ENCODE results near the gene FOXS1.

Gene FOXS1

DNA sequence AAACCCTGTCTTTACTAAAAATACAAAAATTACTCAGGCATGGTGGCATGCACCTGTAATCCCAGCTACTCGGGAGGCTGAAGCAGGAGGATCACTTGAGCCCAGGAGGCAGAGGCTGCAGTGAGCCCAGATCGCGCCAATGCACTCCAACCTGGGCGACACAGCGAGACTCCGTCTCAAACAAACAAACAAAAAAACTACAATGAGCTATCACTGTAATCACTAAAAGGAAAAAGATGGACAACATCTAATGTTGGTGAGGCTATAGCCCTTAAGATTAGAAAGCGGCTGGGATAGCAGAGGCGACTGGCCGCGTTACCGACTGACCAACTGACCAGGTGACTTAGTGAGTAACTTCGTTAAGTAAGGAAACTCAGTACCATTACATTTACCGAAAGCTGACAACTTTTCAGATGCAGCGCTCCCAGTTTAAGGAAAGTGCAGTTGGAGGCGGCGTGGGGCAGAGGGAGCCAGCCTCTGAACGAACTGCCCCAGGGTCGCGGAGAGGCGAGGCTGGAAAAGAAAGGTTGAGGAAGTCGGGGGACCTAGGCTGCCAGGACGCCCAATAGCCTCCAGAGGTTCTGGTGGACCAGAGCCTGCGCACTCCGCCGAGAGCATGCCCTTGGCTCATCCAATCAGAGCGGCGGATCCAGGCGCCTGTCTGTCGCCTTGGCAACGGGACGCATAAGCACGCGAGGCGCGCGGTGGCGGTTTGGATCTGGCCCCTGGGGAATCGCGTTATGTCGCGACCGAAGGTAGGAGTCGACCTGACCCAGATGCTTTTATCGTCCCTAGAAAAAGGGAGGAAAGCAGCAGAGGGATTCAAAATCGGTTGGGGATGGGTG lies 34.0 kb upstream of the FOXS1 start:
- Histone ChIP-seq H3K27me3 (ENCODE audit: insufficient read depth, low read length, poor library complexity, severe bottlenecking) (no peaks in the 10 kb centered on the region), H3K9ac (ENCODE audit: low read depth, low read length, poor library complexity, severe bottlenecking) (peak overlapping the region; percentile 84), H3K4me1 (ENCODE audit: insufficient read depth, low read length, poor library complexity, severe bottlenecking) (peaks cover 4% of the 10 kb centered on the region), H4K20me1 (ENCODE audit: insufficient read depth, low read length, poor library complexity, severe bottlenecking) (no peaks in the 10 kb centered on the region), H3K9me2 (replicated peaks; ENCODE audit: low read depth, low read length) (no peaks in the 10 kb centered on the region), H3K9me3 (ENCODE audit: insufficient read depth, low read depth, low read length) (no peaks in the 10 kb centered on the region), H3K4me3 (ENCODE audit: low read length, poor library complexity, severe bottlenecking) (peak overlapping the region; percentile 83), H3K4me2 (ENCODE audit: low read depth, low read length, poor library complexity, severe bottlenecking) (peak overlapping the region; percentile 81), H2AFZ (ENCODE audit: low read length) (peak overlapping the region; percentile 100), H3F3A (ENCODE audit: low read depth) (no peaks in the 10 kb centered on the region), H3K79me2 (ENCODE audit: insufficient read depth, low read length) (no peaks in the 10 kb centered on the region), H3K36me3 (ENCODE audit: insufficient read depth, low read length) (no peaks in the 10 kb centered on the region)
- TF ChIP-seq EZH2phosphoT487 (IDR thresholded peaks at IDR 0.05; ENCODE audit: borderline replicate concordance): no peak
- TF ChIP-seq, protein P1, sequence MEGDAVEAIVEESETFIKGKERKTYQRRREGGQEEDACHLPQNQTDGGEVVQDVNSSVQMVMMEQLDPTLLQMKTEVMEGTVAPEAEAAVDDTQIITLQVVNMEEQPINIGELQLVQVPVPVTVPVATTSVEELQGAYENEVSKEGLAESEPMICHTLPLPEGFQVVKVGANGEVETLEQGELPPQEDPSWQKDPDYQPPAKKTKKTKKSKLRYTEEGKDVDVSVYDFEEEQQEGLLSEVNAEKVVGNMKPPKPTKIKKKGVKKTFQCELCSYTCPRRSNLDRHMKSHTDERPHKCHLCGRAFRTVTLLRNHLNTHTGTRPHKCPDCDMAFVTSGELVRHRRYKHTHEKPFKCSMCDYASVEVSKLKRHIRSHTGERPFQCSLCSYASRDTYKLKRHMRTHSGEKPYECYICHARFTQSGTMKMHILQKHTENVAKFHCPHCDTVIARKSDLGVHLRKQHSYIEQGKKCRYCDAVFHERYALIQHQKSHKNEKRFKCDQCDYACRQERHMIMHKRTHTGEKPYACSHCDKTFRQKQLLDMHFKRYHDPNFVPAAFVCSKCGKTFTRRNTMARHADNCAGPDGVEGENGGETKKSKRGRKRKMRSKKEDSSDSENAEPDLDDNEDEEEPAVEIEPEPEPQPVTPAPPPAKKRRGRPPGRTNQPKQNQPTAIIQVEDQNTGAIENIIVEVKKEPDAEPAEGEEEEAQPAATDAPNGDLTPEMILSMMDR (conservative IDR thresholded peaks at IDR 0.05; ENCODE audit: low read length): no peak

DNA sequence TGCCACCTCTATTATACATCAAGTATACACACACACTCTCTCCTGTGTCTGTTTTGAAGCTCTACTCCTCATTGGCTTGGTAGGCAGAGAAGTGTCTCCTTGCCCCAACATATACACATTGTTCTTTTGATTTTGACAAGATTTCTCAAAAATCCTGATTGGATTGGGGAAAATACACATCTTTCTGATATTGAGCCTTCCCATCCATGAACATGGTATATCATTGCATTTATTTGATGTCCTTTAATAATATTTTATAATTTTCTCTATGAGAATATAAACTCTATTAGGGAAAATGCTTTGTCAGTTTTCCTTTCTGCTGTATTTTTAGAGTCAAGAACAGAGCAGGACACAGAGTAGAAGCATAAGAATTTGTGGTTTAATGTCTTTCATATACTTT lies 32.3 kb upstream of the FOXS1 start:
- Histone ChIP-seq H3K27me3 (ENCODE audit: insufficient read depth, low read length, poor library complexity, severe bottlenecking) (no peaks in the 10 kb centered on the region), H3K4me3 (ENCODE audit: low read length, poor library complexity, severe bottlenecking) (no peak overlapping the region), H3K9me3 (ENCODE audit: insufficient read depth, low read depth, low read length) (no peaks in the 10 kb centered on the region), H3K79me2 (ENCODE audit: insufficient read depth, low read length) (no peaks in the 10 kb centered on the region), H3K36me3 (ENCODE audit: insufficient read depth, low read length) (no peaks in the 10 kb centered on the region), H3K9me2 (replicated peaks; ENCODE audit: low read depth, low read length) (no peaks in the 10 kb centered on the region), H3K4me2 (ENCODE audit: low read depth, low read length, poor library complexity, severe bottlenecking) (no peak overlapping the region), H3K4me1 (ENCODE audit: insufficient read depth, low read length, poor library complexity, severe bottlenecking) (peaks cover 4% of the 10 kb centered on the region), H3F3A (ENCODE audit: low read depth) (no peaks in the 10 kb centered on the region), H3K9ac (ENCODE audit: low read depth, low read length, poor library complexity, severe bottlenecking) (no peak overlapping the region), H4K20me1 (ENCODE audit: insufficient read depth, low read length, poor library complexity, severe bottlenecking) (no peaks in the 10 kb centered on the region), H2AFZ (ENCODE audit: low read length) (no peak overlapping the region)
- no peak for TF ChIP-seq EZH2phosphoT487 (IDR thresholded peaks at IDR 0.05; ENCODE audit: borderline replicate concordance)
- TF ChIP-seq, protein P1 (conservative IDR thresholded peaks at IDR 0.05; ENCODE audit: low read length): no peak

DNA sequence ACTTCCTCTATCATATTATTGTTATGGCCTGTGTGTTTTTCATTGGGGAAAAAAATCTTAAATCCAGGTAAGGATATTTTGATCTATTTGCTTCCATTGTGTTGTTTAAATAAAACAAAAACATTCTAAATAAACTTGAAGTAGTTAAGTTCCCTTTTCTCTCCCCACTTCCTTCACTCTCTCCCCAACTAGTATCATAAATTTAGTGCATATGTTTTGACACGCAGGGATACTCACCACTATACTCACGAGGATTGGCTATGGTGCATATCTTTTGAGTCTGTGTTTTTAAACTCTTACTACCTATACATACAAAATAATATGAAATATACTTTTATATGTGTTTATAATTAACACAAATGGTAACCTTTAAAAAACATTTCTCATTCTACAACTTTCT lies 30.3 kb upstream of the FOXS1 start:
- no peaks in the 10 kb centered on the region for H3K36me3 ChIP-seq (ENCODE audit: insufficient read depth, low read length)
- H3F3A ChIP-seq (ENCODE audit: low read depth): no peaks in the 10 kb centered on the region
- peaks cover 10% of the 10 kb centered on the region for H3K4me1 ChIP-seq (ENCODE audit: insufficient read depth, low read length, poor library complexity, severe bottlenecking)
- peaks cover 5% of the 10 kb centered on the region for H3K27me3 ChIP-seq (ENCODE audit: insufficient read depth, low read length, poor library complexity, severe bottlenecking)
- no peak overlapping the region for H2AFZ ChIP-seq (ENCODE audit: low read length)
- no peak for TF ChIP-seq EZH2phosphoT487 (IDR thresholded peaks at IDR 0.05; ENCODE audit: borderline replicate concordance)
- TF ChIP-seq, protein P1 (conservative IDR thresholded peaks at IDR 0.05; ENCODE audit: low read length): no peak
- H3K79me2 ChIP-seq (ENCODE audit: insufficient read depth, low read length): no peaks in the 10 kb centered on the region
- H3K4me2 ChIP-seq (ENCODE audit: low read depth, low read length, poor library complexity, severe bottlenecking): no peak overlapping the region
- H4K20me1 ChIP-seq (ENCODE audit: insufficient read depth, low read length, poor library complexity, severe bottlenecking): no peaks in the 10 kb centered on the region
- H3K9me2 ChIP-seq (replicated peaks; ENCODE audit: low read depth, low read length): no peaks in the 10 kb centered on the region
- H3K9ac ChIP-seq (ENCODE audit: low read depth, low read length, poor library complexity, severe bottlenecking): no peak overlapping the region
- H3K9me3 ChIP-seq (ENCODE audit: insufficient read depth, low read depth, low read length): no peaks in the 10 kb centered on the region
- H3K4me3 ChIP-seq (ENCODE audit: low read length, poor library complexity, severe bottlenecking): no peak overlapping the region
